OCI-LY7 (cell line): ENCODE measurements around the gene RRAS. TPM values are rescaled to one million over a fixed set of nuclear protein-coding genes. Genes with fewer than 3 reads are reported as not detected.
A peak's percentile ranks its signal among the peaks of the same experiment; 100 is the strongest.

Experiments used
- BruUV-seq: library from RNA; stranded (reverse); fragments of 400-500 nt; replicated peaks from 2 replicates; lab custom pipeline; 2021; lab: Mats Ljungman, UMichigan
- CTCF ChIA-PET: fragments of 300-600 bp; sonication (Branson Sonifier 250); formaldehyde crosslinking; loops from one replicate; lab custom pipeline; 2022; ENCODE audit warnings: antibody characterized with exemption; ENCODE audit not compliant: unreplicated experiment; lab: Charles Lee
- POLR2A ChIA-PET: fragments of 300-600 bp; sonication (Branson Sonifier 250); formaldehyde crosslinking; loops from one replicate; lab custom pipeline; 2022; ENCODE audit warnings: antibody characterized with exemption; lab: Charles Lee
- DNase-seq: peaks from one replicate; pipeline ENCODE4 v3.0.0-alpha.2; 2015; ENCODE audit warnings: low spot score
- H2AFZ ChIP-seq: fragments of 200-600 bp; sonication (generic), shearing (Covaris generic); 2 replicates; pipeline ENCODE4 v1.6.1; 2014; ENCODE audit warnings: mild to moderate bottlenecking, antibody characterized with exemption, low read length, moderate library complexity
- H3K27ac ChIP-seq: fragments of 200-600 bp; sonication (generic); 2 replicates; pipeline ENCODE4 v1.5.1; 2014; ENCODE audit warnings: mixed run types, low read depth, mild to moderate bottlenecking, moderate library complexity, low read length, inconsistent platforms; ENCODE audit not compliant: poor library complexity, severe bottlenecking
- H3K36me3 ChIP-seq: fragments of 200-600 bp; sonication (generic); 2 replicates; pipeline ENCODE4 v1.6.1; 2014; ENCODE audit warnings: mild to moderate bottlenecking, antibody characterized with exemption, low read length, moderate library complexity, mixed read lengths; ENCODE audit not compliant: insufficient read depth
- H3K4me1 ChIP-seq: fragments of 200-600 bp; sonication (generic); 2 replicates; pipeline ENCODE4 v1.5.1; 2014; ENCODE audit warnings: mild to moderate bottlenecking, low read length; ENCODE audit not compliant: insufficient read depth, poor library complexity, severe bottlenecking
- H3K4me2 ChIP-seq: fragments of 200-600 bp; sonication (generic); 2 replicates; pipeline ENCODE4 v1.6.1; 2014; ENCODE audit warnings: mild to moderate bottlenecking, low read length
- H3K4me3 ChIP-seq: fragments of 200-600 bp; sonication (generic); 2 replicates; pipeline ENCODE4 v1.5.1; 2014; ENCODE audit warnings: mild to moderate bottlenecking, low read depth, low read length; ENCODE audit not compliant: poor library complexity, severe bottlenecking
- H3K79me2 ChIP-seq: fragments of 200-600 bp; sonication (generic); 2 replicates; pipeline ENCODE4 v1.6.1; 2016; ENCODE audit warnings: low read depth, mild to moderate bottlenecking, low read length, moderate library complexity, mixed read lengths; ENCODE audit not compliant: insufficient read depth
- H3K9me2 ChIP-seq: fragments of 200-600 bp; sonication (generic); 2 replicates; pipeline ENCODE4 v1.6.1; 2016; ENCODE audit warnings: mild to moderate bottlenecking, low read length, mixed read lengths; ENCODE audit not compliant: insufficient read depth
- H3K9me3 ChIP-seq: fragments of 200-600 bp; sonication (generic); 2 replicates; pipeline ENCODE4 v1.6.1; 2014; ENCODE audit warnings: mild to moderate bottlenecking, mixed run types, low read length, mixed read lengths
- H4K20me1 ChIP-seq: fragments of 200-600 bp; sonication (generic); 2 replicates; pipeline ENCODE4 v1.6.1; 2014; ENCODE audit warnings: mild to moderate bottlenecking, antibody characterized with exemption, low read length, moderate library complexity, mixed read lengths; ENCODE audit not compliant: insufficient read depth
- CTCF ChIP-seq: fragments of 200-600 bp; sonication (generic); conservative IDR thresholded peaks from 2 replicates; pipeline ENCODE4 v1.5.1; 2014; ENCODE audit warnings: mild to moderate bottlenecking, antibody characterized with exemption, low read length, moderate library complexity, mixed read lengths
- EZH2phosphoT487 ChIP-seq: fragments of 200-600 bp; sonication (generic); IDR thresholded peaks from 2 replicates; pipeline ENCODE4 v1.6.1; 2018; ENCODE audit warnings: low read depth, borderline replicate concordance, mild to moderate bottlenecking, mixed run types, antibody characterized with exemption, low read length, moderate library complexity, mixed read lengths
- intact Hi-C: fragments of 100-400 bp; cut with micrococcal nuclease; formaldehyde crosslinking; loops from one replicate; pipeline ENCODE4 v1.10.0; 2022; ENCODE audit not compliant: unreplicated experiment
- total RNA-seq, 2 experiments: library from RNA; depleted of rRNA in 1 of 2; stranded (reverse); fragments of >200 nt in 1 of 2; shearing (Covaris generic) in 1 of 2; gene quantifications; 2 replicates each; pipeline ENCODE4 v1.2.3, GENCODE V29; 2014 to 2022

The RRAS gene
- total RNA-seq, 2 experiments from 2014 or later = 4.7 to 5.5 TPM

GRCh38 chr19:49631014-49631588, 8.8 kb downstream of the RRAS start:
- no peaks in the 10 kb centered on the region for H3K79me2 ChIP-seq
- H3K9me2 ChIP-seq = no peaks in the 10 kb centered on the region
- no peak for DNase-seq
- BruUV-seq = TSS peak; percentile 46
- ChIA-PET CTCF (no interaction called here), POLR2A (interaction anchor here (0.6 kb wide), 1 partner anchor 20 kb away, joined by 3 read pairs; no protein-coding TSS in a partner anchor)
- no peaks in the 10 kb centered on the region for H3K9me3 ChIP-seq
- H3K36me3 ChIP-seq = peaks cover 30% of the 10 kb centered on the region
- TF ChIP-seq EZH2phosphoT487 = no peak
- no peak for TF ChIP-seq CTCF
- intact Hi-C loops = no loop called here
- no peaks in the 10 kb centered on the region for H3K4me1 ChIP-seq
- no peak overlapping the region for H3K4me3 ChIP-seq
- no peak overlapping the region for H3K4me2 ChIP-seq
- no peaks in the 10 kb centered on the region for H4K20me1 ChIP-seq
- no peak overlapping the region for H2AFZ ChIP-seq
- no peak overlapping the region for H3K27ac ChIP-seq

DNA sequence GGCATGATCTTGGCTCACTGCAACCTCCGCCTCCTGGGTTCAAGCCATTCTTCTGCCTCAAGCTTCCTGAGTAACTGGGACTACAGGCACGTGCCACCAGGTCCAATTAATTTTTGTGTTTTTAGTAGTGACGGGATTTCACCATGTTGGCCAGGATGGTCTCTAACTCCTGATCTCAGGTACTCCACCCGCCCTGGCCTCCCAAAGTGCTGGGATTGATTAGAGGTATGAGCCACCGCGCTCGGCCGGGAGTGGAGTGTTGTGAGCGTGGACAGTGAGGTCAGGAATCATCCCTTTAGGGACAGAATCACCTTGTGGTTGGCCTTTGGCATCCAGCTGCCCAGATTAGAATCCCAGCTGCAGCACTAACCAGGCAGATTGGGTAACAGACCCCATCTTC, 10.3 kb downstream of the RRAS start:
- no peak overlapping the region for H3K27ac ChIP-seq
- no peaks in the 10 kb centered on the region for H3K9me2 ChIP-seq
- CTCF ChIA-PET = no interaction called here
- no peak overlapping the region for H2AFZ ChIP-seq
- POLR2A ChIA-PET = no interaction called here
- H3K36me3 ChIP-seq = peaks cover 40% of the 10 kb centered on the region
- no peaks in the 10 kb centered on the region for H3K9me3 ChIP-seq
- H3K79me2 ChIP-seq = no peaks in the 10 kb centered on the region
- TF ChIP-seq CTCF (no peak), EZH2phosphoT487 (no peak)
- H3K4me1 ChIP-seq = no peaks in the 10 kb centered on the region
- no TSS peak for BruUV-seq
- H3K4me2 ChIP-seq = no peak overlapping the region
- intact Hi-C loops = no loop called here
- no peak for DNase-seq
- H3K4me3 ChIP-seq = no peak overlapping the region
- no peaks in the 10 kb centered on the region for H4K20me1 ChIP-seq

- no peaks in the 10 kb centered on the region for H3K9me3 ChIP-seq
- peaks cover 63% of the 10 kb centered on the region for H3K36me3 ChIP-seq
- TF ChIP-seq EZH2phosphoT487 = no peak
- TF ChIP-seq CTCF = no peak
- H3K4me3 ChIP-seq = no peak overlapping the region
- intact Hi-C loops = no loop called here
- H3K4me2 ChIP-seq = no peak overlapping the region
- H3K27ac ChIP-seq = no peak overlapping the region
- no peak overlapping the region for H2AFZ ChIP-seq
- ChIA-PET POLR2A (no interaction called here), CTCF (no interaction called here)
- no peaks in the 10 kb centered on the region for H4K20me1 ChIP-seq
- no peaks in the 10 kb centered on the region for H3K9me2 ChIP-seq
- no peak for DNase-seq
- H3K4me1 ChIP-seq = no peaks in the 10 kb centered on the region
- no peaks in the 10 kb centered on the region for H3K79me2 ChIP-seq
- no TSS peak for BruUV-seq
Observed at GRCh38 chr19:49626226-49626625, 13.7 kb downstream of the RRAS start.
